SJSA1 (cell line): ENCODE data around the gene NFAM1. TPM values are rescaled to one million over a fixed set of nuclear protein-coding genes. Genes with fewer than 3 reads are reported as not detected.

ENCODE experiments used
- DNase-seq, 2 experiments: peaks; one replicate each; pipeline ENCODE4 v3.0.0-alpha.2; 2015 to 2020; ENCODE audit warnings: low spot score in 2 of 2, low read depth in 1 of 2
- H3K27ac ChIP-seq: fragments of 250-450 bp; sonication (Bioruptor Pico); 2 replicates; pipeline ENCODE4 v1.5.1; 2020; ENCODE audit warnings: mild to moderate bottlenecking, moderate library complexity
- H3K27me3 ChIP-seq: fragments of 250-450 bp; sonication (Bioruptor Pico); replicated peaks from 2 replicates; pipeline ENCODE4 v1.5.1; 2020; ENCODE audit warnings: mild to moderate bottlenecking, moderate library complexity
- H3K36me3 ChIP-seq: fragments of 250-450 bp; sonication (Bioruptor Pico); 2 replicates; pipeline ENCODE4 v1.5.1; 2020; ENCODE audit warnings: mild to moderate bottlenecking
- H3K4me1 ChIP-seq: fragments of 250-450 bp; sonication (Bioruptor Pico); replicated peaks from 2 replicates; pipeline ENCODE4 v1.6.1; 2021; ENCODE audit warnings: mild to moderate bottlenecking
- H3K4me3 ChIP-seq: fragments of 250-450 bp; sonication (Bioruptor Pico); 2 replicates; pipeline ENCODE4 v1.5.1; 2020; ENCODE audit warnings: mild to moderate bottlenecking
- H3K9me3 ChIP-seq: fragments of 250-450 bp; sonication (Bioruptor Pico); replicated peaks from 2 replicates; pipeline ENCODE4 v1.5.1; 2020; ENCODE audit warnings: mild to moderate bottlenecking
- total RNA-seq: library from RNA; depleted of rRNA; stranded (reverse); fragments of >200 nt; shearing (Covaris generic); gene quantifications from 2 replicates; pipeline ENCODE4 v1.2.3, GENCODE V29; 2014

The NFAM1 gene
- total RNA-seq, 1 experiment from 2014 or later, result not detected

DNA sequence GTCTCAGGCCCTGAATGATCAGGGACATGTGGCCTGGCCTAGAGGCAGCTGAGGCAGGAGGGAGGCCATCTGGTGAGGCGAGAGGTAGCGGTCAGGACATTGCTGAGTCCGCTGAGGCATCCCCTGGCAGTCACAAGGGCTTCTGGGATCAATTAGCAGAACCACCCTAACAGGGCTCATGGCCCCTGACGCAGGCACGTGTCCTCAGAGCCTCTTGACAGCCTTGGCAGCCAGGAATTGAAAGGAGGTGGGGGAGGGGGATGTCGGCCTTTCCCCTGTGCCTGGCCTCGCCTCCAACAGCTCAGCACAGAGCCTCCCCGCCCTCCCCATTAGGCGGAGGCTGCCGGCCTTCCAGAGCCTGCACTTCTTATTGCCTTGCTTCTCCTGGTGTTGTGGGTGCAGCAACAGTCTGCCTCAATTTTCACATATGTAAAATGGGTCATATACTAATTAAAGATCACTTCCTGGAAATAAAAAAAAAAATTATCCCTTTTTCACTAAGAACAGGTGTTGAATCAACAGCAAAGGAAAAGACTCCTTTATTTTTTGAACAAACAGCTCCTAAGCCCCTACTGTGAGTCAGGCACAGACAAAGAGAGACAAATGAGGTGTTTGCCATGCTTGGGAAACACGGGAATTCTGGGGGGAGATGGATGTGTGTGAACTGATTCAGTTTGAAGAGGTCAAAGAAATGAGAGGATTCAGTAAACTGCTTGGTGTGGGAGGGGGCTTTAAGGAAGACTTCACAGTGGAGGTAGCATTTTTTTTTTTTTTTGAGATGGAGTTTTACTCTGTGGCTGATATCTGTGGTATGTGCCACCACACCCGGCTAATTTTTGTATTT lies 55.3 kb downstream of the NFAM1 start:
- Histone ChIP-seq H3K27me3 (peaks cover 3% of the 10 kb centered on the region; the same call in 1 of the 2 replicates), H3K4me1 (no peaks in the 10 kb centered on the region), H3K27ac (no peak overlapping the region), H3K4me3 (no peak overlapping the region), H3K9me3 (no peaks in the 10 kb centered on the region), H3K36me3 (no peaks in the 10 kb centered on the region)
- DNase-seq, result no peak

DNA sequence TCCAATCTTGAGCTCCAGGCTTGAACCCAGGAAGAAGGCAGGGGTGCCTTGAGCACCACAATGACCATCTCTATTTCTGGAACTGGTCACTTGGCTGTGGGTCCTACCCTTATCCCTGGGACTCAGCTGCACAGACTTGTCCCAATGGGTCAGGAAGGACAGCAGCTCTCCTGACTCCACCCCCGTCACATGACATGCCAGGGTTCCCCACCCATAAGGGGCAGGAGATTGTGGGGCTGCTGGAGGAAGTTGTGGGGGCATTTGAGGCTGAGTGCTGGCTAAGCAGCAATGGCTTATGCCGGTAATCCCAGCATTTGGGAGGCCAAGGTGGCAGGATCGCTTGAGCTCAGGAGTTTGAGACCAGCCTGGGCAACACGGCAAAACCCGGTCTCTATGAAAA lies 56.2 kb downstream of the NFAM1 start:
- no peaks in the 10 kb centered on the region for H3K4me1 ChIP-seq
- H3K27ac ChIP-seq, result no peak overlapping the region
- DNase-seq, result no peak
- H3K36me3 ChIP-seq, result no peaks in the 10 kb centered on the region
- no peaks in the 10 kb centered on the region for H3K9me3 ChIP-seq
- H3K4me3 ChIP-seq, result no peak overlapping the region
- H3K27me3 ChIP-seq, result peaks cover 3% of the 10 kb centered on the region; the same call in 1 of the 2 replicates

DNA sequence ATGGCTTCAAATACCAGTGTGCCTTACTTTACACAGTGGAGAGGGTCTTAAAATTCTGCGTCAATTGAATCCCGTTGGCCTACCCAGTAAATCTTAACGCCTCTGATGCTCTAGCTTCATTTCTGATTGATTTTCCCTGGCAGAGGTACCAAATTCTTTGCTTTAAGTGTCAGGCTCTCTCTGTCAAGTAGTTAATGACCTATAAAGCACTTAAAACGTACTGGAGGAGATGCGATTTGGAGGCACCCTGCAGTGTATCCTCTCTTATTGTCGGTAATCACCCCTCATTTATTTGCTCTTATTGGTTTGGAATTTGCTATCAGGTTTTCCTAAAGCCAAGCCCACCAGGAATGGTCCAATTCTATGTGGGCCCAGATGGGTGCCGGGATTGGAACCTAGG lies 59.2 kb downstream of the NFAM1 start:
- no peaks in the 10 kb centered on the region; the same call in 1 of the 2 replicates for H3K36me3 ChIP-seq
- H3K9me3 ChIP-seq, result 0 out of 2 replicates have a peak, but pooled peaks cover 3% of the 10 kb centered on the region
- peaks cover 12% of the 10 kb centered on the region for H3K4me1 ChIP-seq
- H3K4me3 ChIP-seq, result no peak overlapping the region
- H3K27me3 ChIP-seq, result peaks cover 14% of the 10 kb centered on the region
- H3K27ac ChIP-seq, result no peak overlapping the region
- DNase-seq, result no peak

DNA sequence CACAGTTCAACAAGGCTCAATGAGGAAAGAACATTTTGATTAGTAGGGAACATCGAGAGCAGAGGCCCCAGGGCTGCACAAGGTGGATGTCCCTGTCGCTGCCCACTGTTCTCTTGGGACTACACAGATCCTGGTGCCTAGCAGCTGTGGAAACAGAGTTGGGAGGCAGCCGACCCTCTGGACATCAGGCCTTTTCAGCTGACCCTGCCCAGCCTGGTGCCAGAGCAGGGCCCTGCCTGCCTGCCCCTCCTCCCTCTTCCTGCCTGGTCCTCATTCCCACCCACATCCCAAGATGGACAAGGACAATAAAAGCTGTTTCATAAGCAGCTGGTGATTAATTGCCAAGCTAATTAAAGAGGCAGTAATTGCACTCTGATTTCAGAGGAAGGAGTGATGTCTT lies 60.7 kb downstream of the NFAM1 start:
- Histone ChIP-seq H3K4me1 (peaks cover 12% of the 10 kb centered on the region), H3K9me3 (0 out of 2 replicates have a peak, but pooled peaks cover 3% of the 10 kb centered on the region), H3K36me3 (no peaks in the 10 kb centered on the region; the same call in 1 of the 2 replicates), H3K4me3 (no peak overlapping the region), H3K27me3 (peaks cover 28% of the 10 kb centered on the region), H3K27ac (no peak overlapping the region)
- DNase-seq, result no peak

DNA sequence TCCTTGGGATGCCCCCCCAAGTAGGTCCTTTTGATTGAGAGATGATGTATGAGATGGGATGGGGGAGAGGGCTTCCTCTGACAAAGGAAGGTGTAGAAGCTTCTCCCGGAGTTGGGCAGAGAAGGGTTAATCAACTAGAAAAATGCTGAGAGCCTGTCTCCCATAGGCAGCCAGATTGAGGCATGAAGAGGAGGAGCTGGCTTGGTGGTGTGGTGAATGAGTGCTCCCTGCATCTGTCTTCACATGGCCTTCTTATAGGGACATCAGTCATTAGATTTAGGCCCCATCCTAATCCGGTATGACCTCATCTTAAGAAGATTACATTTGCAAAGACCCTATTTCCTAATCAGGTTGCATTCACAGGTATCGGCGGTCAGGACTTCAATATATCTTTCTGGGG lies 61.1 kb downstream of the NFAM1 start:
- DNase-seq, result no peak
- H3K4me3 ChIP-seq, result no peak overlapping the region
- H3K9me3 ChIP-seq, result 0 out of 2 replicates have a peak, but pooled peaks cover 3% of the 10 kb centered on the region
- H3K36me3 ChIP-seq, result no peaks in the 10 kb centered on the region; the same call in 1 of the 2 replicates
- peaks cover 12% of the 10 kb centered on the region for H3K4me1 ChIP-seq
- peaks cover 29% of the 10 kb centered on the region for H3K27me3 ChIP-seq
- no peak overlapping the region for H3K27ac ChIP-seq

DNA sequence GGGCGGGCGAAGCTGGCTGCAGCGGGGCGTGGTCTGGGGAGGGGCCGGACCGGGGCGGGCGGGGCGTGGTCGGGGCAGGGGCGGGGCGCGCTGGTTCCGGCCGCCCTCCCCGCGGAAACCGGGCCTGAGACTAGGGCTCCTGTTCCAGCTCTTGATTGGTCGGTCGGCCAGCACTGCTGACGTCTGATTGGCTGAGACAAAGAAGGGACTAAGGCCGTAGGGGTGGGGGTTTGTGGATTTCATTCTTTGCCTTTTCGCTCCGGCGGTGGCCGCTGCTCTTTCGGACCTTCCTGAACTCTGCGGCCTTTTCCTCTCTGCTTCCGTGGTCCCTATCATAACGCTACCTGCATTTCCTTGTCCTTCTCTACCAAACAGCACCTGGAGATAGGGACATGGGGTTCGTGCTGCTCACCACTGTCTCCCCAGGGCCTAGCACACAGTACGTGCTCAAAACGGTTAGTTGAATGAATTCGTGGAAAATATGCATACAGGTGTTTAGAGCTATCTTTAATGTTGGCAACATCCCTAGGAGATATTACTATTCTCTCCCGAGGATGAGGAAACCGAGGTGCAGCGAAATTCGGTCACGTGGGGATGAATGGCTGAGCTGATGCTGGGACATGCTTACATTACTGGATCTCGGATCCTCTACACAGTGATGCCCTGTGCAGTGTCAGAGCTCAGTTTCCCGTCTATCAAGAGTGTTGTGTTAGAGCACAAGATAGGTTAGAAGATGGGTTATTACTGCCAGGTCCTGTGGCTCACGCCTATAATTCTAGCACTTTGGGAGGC lies 62.8 kb downstream of the NFAM1 start:
- peak; percentile 81 to 93 for DNase-seq
- no peaks in the 10 kb centered on the region; the same call in 1 of the 2 replicates for H3K36me3 ChIP-seq
- peaks cover 12% of the 10 kb centered on the region for H3K4me1 ChIP-seq
- peaks cover 44% of the 10 kb centered on the region for H3K27me3 ChIP-seq
- H3K9me3 ChIP-seq, result 0 out of 2 replicates have a peak, but pooled peaks cover 3% of the 10 kb centered on the region
- no peak overlapping the region for H3K27ac ChIP-seq
- peak overlapping the region; percentile 39 for H3K4me3 ChIP-seq

DNA sequence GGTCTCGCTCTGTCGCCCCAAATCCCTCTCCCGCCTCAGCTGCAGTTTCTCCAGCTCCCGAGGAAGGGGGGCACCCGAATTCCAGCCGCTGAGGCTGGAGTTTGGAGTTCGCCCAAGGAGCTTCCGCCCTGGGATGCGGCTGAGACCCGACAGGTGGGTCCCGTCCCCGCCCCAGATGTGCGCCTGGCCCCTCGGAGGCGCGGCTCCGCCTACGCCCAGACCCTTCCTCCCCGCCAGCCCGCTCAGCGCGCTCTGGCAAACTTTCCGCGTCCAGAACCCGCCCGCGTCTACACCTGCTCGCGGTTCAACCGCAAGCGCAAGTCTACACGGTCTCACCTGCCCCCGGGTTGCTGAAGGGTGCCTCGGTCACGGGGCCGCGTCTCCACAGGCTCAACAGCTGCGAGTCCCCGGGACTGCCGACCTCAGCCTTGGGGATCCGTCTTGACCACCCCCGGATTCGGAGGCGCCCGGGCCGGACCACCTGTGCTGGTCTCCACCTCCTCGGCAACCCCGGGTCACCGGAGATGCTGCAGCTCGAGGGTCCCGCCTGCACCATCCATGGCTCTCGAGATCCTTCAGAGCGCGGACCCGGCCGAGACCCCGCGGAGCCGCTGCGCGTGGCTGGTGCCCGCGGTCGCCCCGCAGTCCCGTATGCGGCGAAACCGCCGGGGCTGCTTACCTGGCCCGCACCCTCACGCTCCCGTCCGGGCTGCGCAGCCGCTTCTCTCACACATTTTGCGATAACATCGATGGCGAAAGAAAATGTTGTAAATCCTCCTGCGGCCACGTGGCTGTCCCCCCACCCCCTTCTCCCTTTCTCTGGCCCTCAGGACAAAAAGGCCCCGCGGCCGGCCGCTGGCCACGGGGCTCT lies 63.6 kb downstream of the NFAM1 start:
- Histone ChIP-seq H3K36me3 (no peaks in the 10 kb centered on the region; the same call in 1 of the 2 replicates), H3K4me3 (peak overlapping the region; percentile 39), H3K27me3 (peaks cover 44% of the 10 kb centered on the region), H3K27ac (no peak overlapping the region), H3K4me1 (peaks cover 12% of the 10 kb centered on the region), H3K9me3 (0 out of 2 replicates have a peak, but pooled peaks cover 3% of the 10 kb centered on the region)
- no peak for DNase-seq

DNA sequence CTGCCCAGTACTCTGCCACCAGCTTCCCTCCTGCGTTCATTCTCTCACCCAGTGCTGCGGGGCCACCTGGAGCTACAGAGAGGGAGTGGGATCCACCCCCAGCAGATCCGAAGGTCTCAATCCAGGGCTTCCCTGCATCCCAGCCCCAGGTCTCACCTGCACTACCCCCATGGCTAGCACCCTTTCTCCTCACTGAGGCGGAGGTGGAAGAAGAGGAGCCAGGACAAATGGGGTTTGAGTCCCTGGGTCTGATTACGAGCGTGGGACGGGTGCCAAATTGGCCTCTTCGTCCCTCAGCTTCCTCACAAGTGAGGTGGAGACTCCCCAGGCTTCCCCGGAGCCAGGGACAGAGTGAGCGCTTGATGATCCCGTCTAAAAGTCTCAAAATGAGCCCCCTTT lies 64.2 kb downstream of the NFAM1 start:
- no peak for DNase-seq
- peaks cover 44% of the 10 kb centered on the region for H3K27me3 ChIP-seq
- 0 out of 2 replicates have a peak, but pooled peaks cover 3% of the 10 kb centered on the region for H3K9me3 ChIP-seq

DNA sequence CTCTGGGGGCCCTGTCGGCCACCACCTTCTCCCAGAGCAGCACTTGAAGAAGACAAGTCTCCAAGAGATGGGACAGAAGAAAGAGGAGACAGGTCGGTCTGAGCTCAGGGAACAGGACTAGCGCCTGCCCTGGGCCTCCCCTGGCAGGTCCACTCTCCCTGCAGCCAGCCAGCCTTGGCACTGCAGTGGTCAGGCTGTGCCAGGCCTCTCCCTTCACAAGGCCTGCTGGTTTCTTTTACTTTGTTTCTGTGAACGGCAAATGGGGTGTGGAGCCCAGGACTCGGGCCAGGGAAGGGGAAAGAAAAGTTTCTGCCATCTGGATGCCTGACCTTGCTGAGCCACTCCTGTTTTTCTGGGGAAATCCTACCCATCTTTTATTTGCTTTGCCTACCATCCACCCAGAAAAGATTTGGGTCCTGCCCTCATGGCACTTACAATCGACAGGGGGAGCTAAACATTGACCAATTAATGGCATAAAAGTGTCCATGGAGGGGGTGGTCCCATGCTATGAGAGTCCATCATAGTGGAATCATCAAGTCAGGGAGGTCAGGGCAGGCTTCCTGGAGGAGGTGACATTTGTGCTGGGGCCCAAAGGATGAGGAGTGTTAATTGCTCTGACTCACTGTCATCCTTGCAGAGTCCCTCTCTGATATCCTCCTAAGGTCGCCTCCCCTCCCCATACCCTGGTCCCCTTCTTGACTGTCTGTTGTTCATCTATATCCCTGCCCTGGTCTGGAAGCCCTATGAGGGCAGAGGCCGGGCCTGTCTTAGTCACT lies 65.2 kb downstream of the NFAM1 start:
- DNase-seq, result no peak
- Histone ChIP-seq H3K4me1 (peaks cover 12% of the 10 kb centered on the region), H3K27me3 (peaks cover 44% of the 10 kb centered on the region), H3K27ac (no peak overlapping the region), H3K4me3 (no peak overlapping the region), H3K36me3 (no peaks in the 10 kb centered on the region; the same call in 1 of the 2 replicates), H3K9me3 (0 out of 2 replicates have a peak, but pooled peaks cover 3% of the 10 kb centered on the region)

More for the DNA sequence above, 64.2 kb downstream of the NFAM1 start:
- Histone ChIP-seq H3K4me1 (peaks cover 12% of the 10 kb centered on the region), H3K4me3 (no peak overlapping the region), H3K27ac (no peak overlapping the region), H3K36me3 (no peaks in the 10 kb centered on the region; the same call in 1 of the 2 replicates)

DNA sequence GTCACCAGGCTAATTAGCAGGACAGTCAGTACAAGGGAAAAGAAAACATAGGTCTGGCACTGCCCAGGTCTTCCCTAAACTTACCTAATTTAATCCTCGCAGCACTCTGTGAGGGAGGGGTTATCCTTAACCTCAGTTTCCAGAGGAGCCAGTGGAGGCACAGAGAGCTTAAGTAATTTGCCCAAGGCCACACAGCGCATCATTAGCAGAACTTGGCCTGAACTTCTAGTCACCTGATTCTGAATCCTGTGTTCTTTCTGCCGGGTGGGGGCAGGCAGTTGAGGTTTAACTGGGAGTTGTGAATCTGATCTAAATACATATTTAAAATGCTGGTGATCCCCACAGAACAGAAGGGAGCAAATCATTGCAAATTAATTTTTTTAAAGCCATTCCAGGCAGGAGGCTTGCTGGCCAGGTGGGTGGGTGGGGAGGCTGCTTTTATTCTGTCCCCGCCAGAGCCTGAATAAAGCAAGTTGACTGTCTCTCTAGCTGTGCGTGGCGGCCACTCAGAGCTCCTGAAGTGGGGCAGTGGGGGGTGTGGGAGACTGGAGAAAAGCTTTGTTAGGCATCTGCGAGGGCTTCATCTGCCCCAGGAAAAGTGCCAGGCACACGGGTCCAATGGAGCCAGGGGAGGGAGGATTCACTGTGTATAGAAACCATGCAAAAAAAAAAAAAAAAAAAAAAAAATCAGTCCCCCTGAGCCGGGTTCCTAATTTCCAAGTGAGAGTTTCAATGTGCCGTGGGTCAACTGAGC lies 66.1 kb downstream of the NFAM1 start:
- no peak for DNase-seq
- Histone ChIP-seq H3K27ac (no peak overlapping the region), H3K9me3 (0 out of 2 replicates have a peak, but pooled peaks cover 3% of the 10 kb centered on the region), H3K4me1 (peaks cover 12% of the 10 kb centered on the region), H3K27me3 (peaks cover 44% of the 10 kb centered on the region), H3K36me3 (no peaks in the 10 kb centered on the region; the same call in 1 of the 2 replicates), H3K4me3 (no peak overlapping the region)

DNA sequence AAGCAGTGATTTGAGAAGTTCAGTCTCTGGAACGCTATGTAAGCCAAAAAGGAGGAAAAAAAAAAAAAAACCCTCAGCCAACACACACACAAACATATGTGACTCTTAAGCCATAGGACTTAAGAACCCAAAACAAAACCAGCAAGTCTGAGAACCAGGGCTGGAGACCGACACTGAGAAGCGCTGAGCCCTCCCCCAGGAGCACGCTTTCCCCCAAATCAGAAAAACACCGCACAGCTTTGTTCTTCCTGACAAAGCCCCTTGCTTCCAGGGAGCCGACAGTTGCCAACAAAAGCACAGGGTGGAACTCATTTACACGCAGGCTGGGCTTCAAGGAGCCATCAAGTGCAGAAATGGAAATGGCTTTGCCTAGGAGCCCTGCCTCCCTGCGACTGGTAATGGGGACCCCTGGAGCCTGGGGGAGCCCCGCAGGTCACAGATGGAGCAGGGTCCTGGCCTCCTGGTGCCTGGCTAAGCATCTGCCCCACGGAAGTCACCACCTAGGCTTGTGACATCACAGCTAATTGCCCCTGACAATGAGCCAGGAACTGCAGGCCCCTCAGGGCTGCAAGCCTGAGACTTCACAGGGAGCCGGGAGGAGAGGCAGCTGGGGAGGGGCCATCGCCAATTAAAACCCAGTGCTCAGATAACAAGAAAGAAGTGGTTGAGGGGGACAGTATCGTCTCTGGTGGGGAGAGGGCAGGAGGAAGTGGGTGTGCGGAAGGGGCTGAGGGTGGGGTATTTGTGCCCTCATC lies 66.9 kb downstream of the NFAM1 start:
- no peaks in the 10 kb centered on the region; the same call in 1 of the 2 replicates for H3K36me3 ChIP-seq
- 0 out of 2 replicates have a peak, but pooled peaks cover 3% of the 10 kb centered on the region for H3K9me3 ChIP-seq
- no peak overlapping the region for H3K4me3 ChIP-seq
- H3K27me3 ChIP-seq, result peaks cover 44% of the 10 kb centered on the region
- no peak for DNase-seq
- no peak overlapping the region for H3K27ac ChIP-seq
- peaks cover 12% of the 10 kb centered on the region for H3K4me1 ChIP-seq
